ENCODE results near the gene CAMKK2.
"Not testable (repeated sequence)": the region's sequence is repeated elsewhere in the genome, so short reads cannot be mapped to it uniquely, and the experiment has no call there.

DNA sequence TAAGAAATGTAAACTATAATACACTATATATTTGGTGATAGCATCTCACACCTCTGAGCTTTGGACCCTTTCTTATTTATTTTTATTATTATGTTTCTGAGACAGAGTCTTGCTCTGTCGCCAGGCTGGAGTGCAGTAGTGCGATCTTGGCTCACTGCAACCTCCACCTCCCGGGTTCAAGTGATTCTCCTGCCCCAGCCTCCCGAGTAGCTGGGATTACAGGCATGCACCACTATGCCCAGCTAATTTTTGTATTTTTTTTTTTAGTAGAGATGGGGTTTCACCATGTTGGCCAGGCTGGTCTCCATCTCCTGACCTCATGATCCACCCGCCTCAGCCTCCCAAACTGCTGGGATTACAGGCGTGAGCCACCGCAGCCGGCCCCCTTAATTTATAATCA lies 10.9 kb upstream of the CAMKK2 start:
- TF ChIP-seq EZH2phosphoT487 (IDR thresholded peaks at IDR 0.05; ENCODE audit: low read depth), result not testable (repeated sequence)
- TF ChIP-seq, protein P1, sequence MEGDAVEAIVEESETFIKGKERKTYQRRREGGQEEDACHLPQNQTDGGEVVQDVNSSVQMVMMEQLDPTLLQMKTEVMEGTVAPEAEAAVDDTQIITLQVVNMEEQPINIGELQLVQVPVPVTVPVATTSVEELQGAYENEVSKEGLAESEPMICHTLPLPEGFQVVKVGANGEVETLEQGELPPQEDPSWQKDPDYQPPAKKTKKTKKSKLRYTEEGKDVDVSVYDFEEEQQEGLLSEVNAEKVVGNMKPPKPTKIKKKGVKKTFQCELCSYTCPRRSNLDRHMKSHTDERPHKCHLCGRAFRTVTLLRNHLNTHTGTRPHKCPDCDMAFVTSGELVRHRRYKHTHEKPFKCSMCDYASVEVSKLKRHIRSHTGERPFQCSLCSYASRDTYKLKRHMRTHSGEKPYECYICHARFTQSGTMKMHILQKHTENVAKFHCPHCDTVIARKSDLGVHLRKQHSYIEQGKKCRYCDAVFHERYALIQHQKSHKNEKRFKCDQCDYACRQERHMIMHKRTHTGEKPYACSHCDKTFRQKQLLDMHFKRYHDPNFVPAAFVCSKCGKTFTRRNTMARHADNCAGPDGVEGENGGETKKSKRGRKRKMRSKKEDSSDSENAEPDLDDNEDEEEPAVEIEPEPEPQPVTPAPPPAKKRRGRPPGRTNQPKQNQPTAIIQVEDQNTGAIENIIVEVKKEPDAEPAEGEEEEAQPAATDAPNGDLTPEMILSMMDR (IDR thresholded peaks at IDR 0.05; ENCODE audit: low read depth, low read length), result not testable (repeated sequence)

Measured in OCI-LY3 (cell line).